ENCODE results near the gene DNAJA4.

GRCh38 chr15:78251136-78251535, 13.2 kb upstream of the DNAJA4 start:
- TF ChIP-seq EZH2 (IDR thresholded peaks at IDR 0.05; ENCODE audit: low read depth, unreplicated experiment) (no peak), POLR2AphosphoS5 (IDR thresholded peaks at IDR 0.05; ENCODE audit: low read depth) (no peak), CTCF (conservative IDR thresholded peaks at IDR 0.05; ENCODE audit: low read depth in 2 of 2) (no peak), ZNF114 (CRISPR knock-in tag; IDR thresholded peaks at IDR 0.05) (no peak)
- TF ChIP-seq, protein P1, sequence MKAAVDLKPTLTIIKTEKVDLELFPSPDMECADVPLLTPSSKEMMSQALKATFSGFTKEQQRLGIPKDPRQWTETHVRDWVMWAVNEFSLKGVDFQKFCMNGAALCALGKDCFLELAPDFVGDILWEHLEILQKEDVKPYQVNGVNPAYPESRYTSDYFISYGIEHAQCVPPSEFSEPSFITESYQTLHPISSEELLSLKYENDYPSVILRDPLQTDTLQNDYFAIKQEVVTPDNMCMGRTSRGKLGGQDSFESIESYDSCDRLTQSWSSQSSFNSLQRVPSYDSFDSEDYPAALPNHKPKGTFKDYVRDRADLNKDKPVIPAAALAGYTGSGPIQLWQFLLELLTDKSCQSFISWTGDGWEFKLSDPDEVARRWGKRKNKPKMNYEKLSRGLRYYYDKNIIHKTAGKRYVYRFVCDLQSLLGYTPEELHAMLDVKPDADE (IDR thresholded peaks at IDR 0.05) = no peak
